GM12878 (cell line): ENCODE results near the gene AQP2. TPM values are rescaled to one million over a fixed set of nuclear protein-coding genes. Genes with fewer than 3 reads are reported as not detected.

ENCODE experiments used
- ATAC-seq: fragments of 200-7000 bp; cut with Tn5 transposase; 3 replicates; pipeline ENCODE4 v1.9.1; 2020; ENCODE audit warnings: mild to moderate bottlenecking, moderate library complexity
- BruUV-seq: library from RNA; stranded (reverse); fragments of 400-500 nt; replicated peaks from 2 replicates; lab custom pipeline; 2021; lab: Mats Ljungman, UMichigan
- CTCF ChIA-PET: fragments of 300-600 bp; sonication (Branson Sonifier 250); formaldehyde crosslinking; extraction: SDS; loops from one replicate; lab custom pipeline; 2021; ENCODE audit warnings: inconsistent platforms; lab: Yijun Ruan, JAX
- POLR2A ChIA-PET: fragments of 350-600 bp; formaldehyde crosslinking; extraction: SDS; loops from one replicate; lab custom pipeline; 2021; ENCODE audit warnings: inconsistent platforms; lab: Charles Lee
- RAD21 ChIA-PET: fragments of 300-600 bp; sonication (Branson Sonifier 250); formaldehyde crosslinking; loops from one replicate; lab custom pipeline; 2023; ENCODE audit warnings: antibody characterized with exemption; ENCODE audit not compliant: unreplicated experiment; lab: Charles Lee
- SMC1A ChIA-PET: fragments of 300-600 bp; sonication (Branson Sonifier 250); formaldehyde crosslinking; loops from one replicate; lab custom pipeline; 2023; ENCODE audit not compliant: unreplicated experiment, uncharacterized antibody; lab: Charles Lee
- DNase-seq: peaks from one replicate; pipeline ENCODE4 v3.0.0-alpha.2; 2011; ENCODE audit warnings: low read depth, low spot score
- FAIRE-seq: peaks from 3 replicates; lab custom pipeline; 2011; peaks lifted over from hg19 to GRCh38; lab: Jason Lieb, UNC
- H2AFZ ChIP-seq: 2 replicates; pipeline ENCODE4 v1.6.0; 2011; ENCODE audit warnings: low read depth, low read length, control low read depth; ENCODE audit not compliant: control insufficient read depth
- H3K27ac ChIP-seq: 2 replicates; pipeline ENCODE4 v1.5.1; 2011; ENCODE audit warnings: control low read depth; ENCODE audit not compliant: control insufficient read depth, insufficient read depth
- H3K27me3 ChIP-seq, 2 experiments: replicated peaks in 1 of 2; 2 replicates each; pipeline versions ENCODE4 v1.6.0 to v1.6.1; 2011; ENCODE audit warnings: low read length in 1 of 2; ENCODE audit not compliant: control insufficient read depth in 2 of 2, insufficient read depth in 2 of 2
- H3K36me3 ChIP-seq, 2 experiments: 2 replicates each; pipeline ENCODE4 v1.5.1; 2011; ENCODE audit warnings: low read length in 1 of 2; ENCODE audit not compliant: control insufficient read depth in 2 of 2, insufficient read depth in 2 of 2
- H3K4me1 ChIP-seq: 2 replicates; pipeline ENCODE4 v1.6.1; 2011; ENCODE audit warnings: mild to moderate bottlenecking, low read length, moderate library complexity, mixed read lengths; ENCODE audit not compliant: control insufficient read depth, insufficient read depth
- H3K4me2 ChIP-seq: 2 replicates; pipeline ENCODE4 v1.6.0; 2011; ENCODE audit warnings: control low read depth; ENCODE audit not compliant: control insufficient read depth, insufficient read depth
- H3K4me3 ChIP-seq: fragments of 200-600 bp; sonication (generic); 2 replicates; pipeline ENCODE4 v1.5.1; 2016
- H3K79me2 ChIP-seq: 2 replicates; pipeline ENCODE4 v1.6.0; 2011; ENCODE audit warnings: low read length; ENCODE audit not compliant: control insufficient read depth, insufficient read depth
- H3K9ac ChIP-seq: 2 replicates; pipeline ENCODE4 v1.8.0; 2011; ENCODE audit warnings: low read length, control low read depth, mixed read lengths; ENCODE audit not compliant: control insufficient read depth, insufficient read depth
- H3K9me3 ChIP-seq: replicated peaks from 3 replicates; pipeline ENCODE4 v1.5.1; 2011; ENCODE audit warnings: mild to moderate bottlenecking, low read length; ENCODE audit not compliant: control insufficient read depth, insufficient read depth
- H4K20me1 ChIP-seq: 2 replicates; pipeline ENCODE4 v1.6.0; 2011; ENCODE audit not compliant: control insufficient read depth, insufficient read depth
- BACH1 ChIP-seq: fragments of 450-650 bp; IDR thresholded peaks from 2 replicates; pipeline ENCODE4 v1.6.1; 2017; ENCODE audit warnings: mild to moderate bottlenecking, borderline replicate concordance
- CHD4 ChIP-seq: fragments of 200-600 bp; sonication (generic); IDR thresholded peaks from 2 replicates; pipeline ENCODE4 v1.6.1; 2016; ENCODE audit warnings: mild to moderate bottlenecking
- E2F8 ChIP-seq: fragments of 450-650 bp; IDR thresholded peaks from 2 replicates; pipeline ENCODE4 v1.6.1; 2018; ENCODE audit warnings: mild to moderate bottlenecking, low read depth, moderate library complexity; ENCODE audit not compliant: partially characterized antibody
- IKZF2 ChIP-seq, 2 experiments: fragments of 450-650 bp; IDR thresholded peaks; 2 replicates each; pipeline ENCODE4 v1.6.1; 2017; ENCODE audit warnings: mild to moderate bottlenecking in 2 of 2, moderate library complexity in 2 of 2
- IRF4 ChIP-seq: IDR thresholded peaks from 2 replicates; pipeline ENCODE4 v1.6.1; 2011; ENCODE audit warnings: low read depth, low read length
- NFYA ChIP-seq: IDR thresholded peaks from 2 replicates; pipeline ENCODE4 v1.6.1; 2011; ENCODE audit warnings: low read depth, mild to moderate bottlenecking, low read length, improper control_type of control experiment, borderline replicate concordance
- NKRF ChIP-seq: fragments of 450-650 bp; conservative IDR thresholded peaks from 2 replicates; pipeline ENCODE4 v1.6.1; 2017; ENCODE audit warnings: mild to moderate bottlenecking, moderate library complexity
- POLR2A ChIP-seq: IDR thresholded peaks from 2 replicates; pipeline ENCODE4 v1.6.1; 2011; ENCODE audit warnings: low read depth, mild to moderate bottlenecking, low read length
- RELA ChIP-seq: fragments of 450-650 bp; IDR thresholded peaks from 2 replicates; pipeline ENCODE4 v1.8.0; 2014; ENCODE audit warnings: borderline replicate concordance; ENCODE audit not compliant: partially characterized antibody
- SUPT20H ChIP-seq: IDR thresholded peaks from 2 replicates; pipeline ENCODE4 v1.6.1; 2011; ENCODE audit warnings: low read depth, mild to moderate bottlenecking, low read length, moderate library complexity, borderline replicate concordance; ENCODE audit not compliant: control insufficient read depth
- ZSCAN29 ChIP-seq: fragments of 450-650 bp; IDR thresholded peaks from 2 replicates; pipeline ENCODE4 v1.6.1; 2017; ENCODE audit warnings: mild to moderate bottlenecking, moderate library complexity
- WGBS: methylation state at CpG from one replicate; pipeline ENCODE4 v1.1.6; 2016; ENCODE audit warnings: low lambda C conversion rate; ENCODE audit not compliant: insufficient replicate concordance, insufficient coverage; ENCODE audit errors: missing lambda C conversion rate; 5-methylcytosine and 5-hydroxymethylcytosine counted together
- in situ Hi-C: fragments of 300-500 bp; cut with MboI; formaldehyde crosslinking; loops from 9 replicates; pipeline ENCODE4 v1.14.3; 2018; ENCODE audit warnings: mixed read lengths
- intact Hi-C: fragments of 100-400 bp; cut with micrococcal nuclease; formaldehyde crosslinking; loops from one replicate; pipeline ENCODE4 v1.14.2; 2022; ENCODE audit not compliant: unreplicated experiment
- polyA plus RNA-seq, 11 experiments: library from polyadenylated mRNA; depleted of rRNA in 4 of 11; unstranded in 6 of 11; stranded (reverse) in 5 of 11; fragments of >200 nt; fragmentation: Nextera tagmentation in 4 of 11; fragmentation: Illumina TruSeq in 1 of 11; extraction: Ambion mirVana in 4 of 11; extraction: Trizol in 1 of 11; gene quantifications; 1 replicate in 1 of 11; 2 replicates in 10 of 11; pipeline versions ENCODE4 v1.2.1 to v1.2.3, GENCODE V29; 2011 to 2016; ENCODE audit warnings: inconsistent platforms in 2 of 11, missing spikeins in 2 of 11, low read depth in 1 of 11
- total RNA-seq, 4 experiments: library from RNA; depleted of rRNA in 3 of 4; stranded (reverse); fragments of >200 nt in 3 of 4; fragmentation: Illumina TruSeq in 1 of 4; extraction: Trizol in 1 of 4; gene quantifications; 2 replicates each; pipeline versions ENCODE4 v1.2.1 to v1.2.3, GENCODE V29; 2013 to 2021

Gene AQP2
- total and polyA plus RNA-seq, 10 of the 15 experiments (the other 5 are each of a cell fraction or from before 2014, with no cell fraction given), result not detected

GRCh38 chr12:50005175-50005574 lies 54.6 kb downstream of the AQP2 start:
- peaks cover 10% of the 10 kb centered on the region; the same call in 1 of the 2 replicates for H3K4me1 ChIP-seq
- H3K79me2 ChIP-seq, result peaks cover 10% of the 10 kb centered on the region
- peaks cover 7 to 33% of the 10 kb centered on the region in 2 experiments; a peak in 3 of 4 replicates for H3K36me3 ChIP-seq
- ChIA-PET SMC1A (interaction anchor here (2.1 to 2.7 kb wide), 2 partner anchors 9 to 51 kb away, joined by 6 to 9 read pairs; no protein-coding TSS in a partner anchor), RAD21 (no interaction called here), CTCF (interaction anchor here (0.8 to 2.7 kb wide), 7 partner anchors 29 to 70 kb away, joined by 3 to 11 read pairs (median 4); no protein-coding TSS in a partner anchor), POLR2A (no interaction called here)
- WGBS, result 89% methylated on average over 3 of the region's 3 CpGs
- H2AFZ ChIP-seq, result no peak overlapping the region
- no peak for TF ChIP-seq NKRF
- no peak for TF ChIP-seq IRF4
- TF ChIP-seq E2F8, result no peak
- no peak for TF ChIP-seq NFYA
- TF ChIP-seq POLR2A, result no peak
- no peak for TF ChIP-seq SUPT20H
- TF ChIP-seq BACH1, result no peak
- no peak for TF ChIP-seq ZSCAN29
- TF ChIP-seq IKZF2 (IDR thresholded peaks at IDR 0.05), result no peak
- TF ChIP-seq CHD4, result no peak
- TF ChIP-seq RELA, result no peak
- H3K27me3 ChIP-seq, result no peaks in the 10 kb centered on the region
- no peak overlapping the region for H3K9ac ChIP-seq
- no peak for ATAC-seq
- H3K9me3 ChIP-seq, result no peaks in the 10 kb centered on the region
- no peak for FAIRE-seq
- intact Hi-C loops, result no loop called here
- DNase-seq, result no peak
- H3K4me2 ChIP-seq, result no peak overlapping the region
- no peak overlapping the region for H3K4me3 ChIP-seq
- in situ Hi-C loops, result no loop called here
- H3K27ac ChIP-seq, result no peak overlapping the region
- H4K20me1 ChIP-seq, result no peaks in the 10 kb centered on the region
- no TSS peak for BruUV-seq
